Measurements from ENCODE around the gene GPR157.
A peak's percentile ranks its signal among the peaks of the same experiment; 100 is the strongest.

Gene GPR157, protein sequence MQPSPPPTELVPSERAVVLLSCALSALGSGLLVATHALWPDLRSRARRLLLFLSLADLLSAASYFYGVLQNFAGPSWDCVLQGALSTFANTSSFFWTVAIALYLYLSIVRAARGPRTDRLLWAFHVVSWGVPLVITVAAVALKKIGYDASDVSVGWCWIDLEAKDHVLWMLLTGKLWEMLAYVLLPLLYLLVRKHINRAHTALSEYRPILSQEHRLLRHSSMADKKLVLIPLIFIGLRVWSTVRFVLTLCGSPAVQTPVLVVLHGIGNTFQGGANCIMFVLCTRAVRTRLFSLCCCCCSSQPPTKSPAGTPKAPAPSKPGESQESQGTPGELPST

DNA sequence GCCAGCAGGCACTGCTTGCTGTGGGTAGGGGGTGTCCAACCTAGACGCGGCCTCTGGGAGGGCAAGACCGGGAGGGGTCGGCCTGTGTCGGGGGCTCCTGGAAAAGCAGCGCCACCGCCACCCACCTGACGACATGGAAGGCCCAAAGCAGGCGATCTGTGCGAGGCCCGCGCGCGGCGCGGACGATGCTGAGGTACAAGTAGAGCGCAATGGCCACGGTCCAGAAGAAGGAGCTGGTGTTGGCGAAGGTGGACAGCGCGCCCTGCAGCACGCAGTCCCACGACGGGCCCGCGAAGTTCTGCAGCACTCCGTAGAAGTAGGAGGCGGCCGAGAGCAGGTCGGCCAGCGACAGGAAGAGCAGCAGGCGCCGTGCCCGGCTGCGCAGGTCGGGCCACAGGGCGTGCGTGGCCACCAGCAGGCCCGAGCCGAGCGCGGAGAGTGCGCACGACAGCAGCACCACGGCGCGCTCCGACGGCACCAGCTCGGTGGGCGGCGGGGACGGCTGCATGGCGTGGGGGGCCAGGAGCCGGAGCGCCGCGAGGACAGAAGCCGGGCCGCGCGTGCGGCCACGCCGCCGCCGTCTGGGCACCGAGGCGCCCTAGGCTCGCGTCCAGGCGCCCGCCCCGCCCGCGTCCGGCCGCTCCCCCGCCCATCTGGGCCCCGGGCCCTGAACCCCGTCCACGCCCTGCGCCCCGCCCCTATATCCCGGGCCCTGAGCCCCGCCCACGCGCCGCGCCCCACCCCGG, at the start of gene GPR157:
GPR157 (minus strand) TSS at position 583 of the 746 bp plus-strand sequence; CDS start at position 508, 75 bp downstream.
- peaks cover 9% of the 10 kb centered on the region; the same call in 1 of the 2 replicates for H3K4me1 ChIP-seq (ENCODE audit: low read length)
- peak within 1 kb of the TSS; percentile 82 for H3K4me3 ChIP-seq (ENCODE audit: low read length)
- H3K9me3 ChIP-seq (ENCODE audit: insufficient read depth, low read length), result no peaks in the 10 kb centered on the region
- H3K4me2 ChIP-seq (ENCODE audit: low read length), result peak within 1 kb of the TSS; percentile 88
- H3K9ac ChIP-seq (ENCODE audit: low read length), result peak within 1 kb of the TSS; percentile 30; the same call in 1 of the 2 replicates
- peak within 1 kb of the TSS; percentile 91 for H2AFZ ChIP-seq (ENCODE audit: low read depth, low read length)
- no peaks in the 10 kb centered on the region for H4K20me1 ChIP-seq (ENCODE audit: insufficient read depth, low read length)
- H3K27ac ChIP-seq (ENCODE audit: low read length), result no peak within 1 kb of the TSS
- no peaks in the 10 kb centered on the region for H3K36me3 ChIP-seq (replicated peaks; ENCODE audit: low read depth, low read length)
- H3K27me3 ChIP-seq (ENCODE audit: low read depth, low read length), result peaks cover 7% of the 10 kb centered on the region; the same call in 1 of the 2 replicates
- H3K79me2 ChIP-seq (ENCODE audit: low read length), result no peaks in the 10 kb centered on the region
- TF ChIP-seq EZH2phosphoT487 (IDR thresholded peaks at IDR 0.05; ENCODE audit: low read depth), result no peak
- TF ChIP-seq, protein P1, sequence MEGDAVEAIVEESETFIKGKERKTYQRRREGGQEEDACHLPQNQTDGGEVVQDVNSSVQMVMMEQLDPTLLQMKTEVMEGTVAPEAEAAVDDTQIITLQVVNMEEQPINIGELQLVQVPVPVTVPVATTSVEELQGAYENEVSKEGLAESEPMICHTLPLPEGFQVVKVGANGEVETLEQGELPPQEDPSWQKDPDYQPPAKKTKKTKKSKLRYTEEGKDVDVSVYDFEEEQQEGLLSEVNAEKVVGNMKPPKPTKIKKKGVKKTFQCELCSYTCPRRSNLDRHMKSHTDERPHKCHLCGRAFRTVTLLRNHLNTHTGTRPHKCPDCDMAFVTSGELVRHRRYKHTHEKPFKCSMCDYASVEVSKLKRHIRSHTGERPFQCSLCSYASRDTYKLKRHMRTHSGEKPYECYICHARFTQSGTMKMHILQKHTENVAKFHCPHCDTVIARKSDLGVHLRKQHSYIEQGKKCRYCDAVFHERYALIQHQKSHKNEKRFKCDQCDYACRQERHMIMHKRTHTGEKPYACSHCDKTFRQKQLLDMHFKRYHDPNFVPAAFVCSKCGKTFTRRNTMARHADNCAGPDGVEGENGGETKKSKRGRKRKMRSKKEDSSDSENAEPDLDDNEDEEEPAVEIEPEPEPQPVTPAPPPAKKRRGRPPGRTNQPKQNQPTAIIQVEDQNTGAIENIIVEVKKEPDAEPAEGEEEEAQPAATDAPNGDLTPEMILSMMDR (IDR thresholded peaks at IDR 0.05; ENCODE audit: low read depth, low read length), result no peak

DNA sequence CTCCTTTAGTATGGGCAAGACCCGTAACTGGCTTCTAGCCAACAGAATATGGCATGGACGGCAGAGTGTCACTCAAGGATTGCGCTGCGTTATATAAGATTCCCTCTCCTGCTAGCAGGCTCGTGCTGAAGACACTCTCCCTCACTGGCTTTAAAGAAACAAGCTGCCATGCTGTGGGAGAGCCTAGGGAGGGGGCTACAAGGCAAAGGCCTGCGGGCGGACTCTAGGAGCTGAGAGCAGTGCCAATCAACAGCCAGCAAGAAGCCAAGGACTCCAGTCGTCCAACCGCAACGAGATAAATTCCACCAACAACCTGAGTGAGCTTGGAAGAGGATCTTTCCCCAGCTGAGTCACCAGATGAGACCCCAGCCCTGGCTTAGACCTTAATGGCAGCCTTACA, 45.9 kb upstream of the GPR157 start:
- Histone ChIP-seq H3K36me3 (replicated peaks; ENCODE audit: low read depth, low read length) (no peaks in the 10 kb centered on the region), H3K4me2 (ENCODE audit: low read length) (no peak overlapping the region)

DNA sequence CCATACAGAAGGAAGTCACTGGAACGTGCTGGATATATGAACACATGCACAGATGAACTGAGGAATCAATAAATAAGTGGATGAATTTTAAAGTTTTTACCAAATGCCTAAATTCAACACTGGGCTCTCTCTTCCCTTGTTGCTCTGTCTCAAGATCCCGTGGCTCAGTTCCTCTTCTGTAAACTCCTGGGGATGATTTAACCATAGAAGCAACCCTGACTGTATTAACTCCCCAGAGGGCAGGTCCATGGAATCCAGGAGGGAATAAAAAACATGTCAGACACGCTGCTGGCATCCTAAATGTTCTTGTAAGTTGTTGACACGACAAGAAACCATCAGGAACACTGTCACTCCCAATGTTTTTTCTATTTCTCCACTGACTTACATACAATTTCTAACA, 45.3 kb upstream of the GPR157 start:
- Histone ChIP-seq H3K9ac (ENCODE audit: low read length) (no peak overlapping the region), H4K20me1 (ENCODE audit: insufficient read depth, low read length) (no peaks in the 10 kb centered on the region), H3K4me3 (ENCODE audit: low read length) (no peak overlapping the region), H3K36me3 (replicated peaks; ENCODE audit: low read depth, low read length) (no peaks in the 10 kb centered on the region), H3K4me2 (ENCODE audit: low read length) (no peak overlapping the region), H3K4me1 (ENCODE audit: low read length) (peaks cover 11% of the 10 kb centered on the region), H3K27ac (ENCODE audit: low read length) (no peak overlapping the region), H3K9me3 (ENCODE audit: insufficient read depth, low read length) (no peaks in the 10 kb centered on the region), H3K27me3 (ENCODE audit: low read depth, low read length) (no peaks in the 10 kb centered on the region), H3K79me2 (ENCODE audit: low read length) (no peaks in the 10 kb centered on the region), H2AFZ (ENCODE audit: low read depth, low read length) (no peak overlapping the region)
- no peak for TF ChIP-seq EZH2phosphoT487 (IDR thresholded peaks at IDR 0.05; ENCODE audit: low read depth)
- TF ChIP-seq, protein P1 (IDR thresholded peaks at IDR 0.05; ENCODE audit: low read depth, low read length), result no peak

More for the DNA sequence above, 45.9 kb upstream of the GPR157 start:
- TF ChIP-seq, protein P1 (IDR thresholded peaks at IDR 0.05; ENCODE audit: low read depth, low read length), result no peak
- TF ChIP-seq EZH2phosphoT487 (IDR thresholded peaks at IDR 0.05; ENCODE audit: low read depth), result no peak
- Histone ChIP-seq H3K4me1 (ENCODE audit: low read length) (peaks cover 16% of the 10 kb centered on the region), H3K27me3 (ENCODE audit: low read depth, low read length) (no peaks in the 10 kb centered on the region), H3K9ac (ENCODE audit: low read length) (no peak overlapping the region), H4K20me1 (ENCODE audit: insufficient read depth, low read length) (no peaks in the 10 kb centered on the region), H2AFZ (ENCODE audit: low read depth, low read length) (no peak overlapping the region), H3K27ac (ENCODE audit: low read length) (no peak overlapping the region), H3K9me3 (ENCODE audit: insufficient read depth, low read length) (no peaks in the 10 kb centered on the region), H3K79me2 (ENCODE audit: low read length) (no peaks in the 10 kb centered on the region), H3K4me3 (ENCODE audit: low read length) (no peak overlapping the region)

DNA sequence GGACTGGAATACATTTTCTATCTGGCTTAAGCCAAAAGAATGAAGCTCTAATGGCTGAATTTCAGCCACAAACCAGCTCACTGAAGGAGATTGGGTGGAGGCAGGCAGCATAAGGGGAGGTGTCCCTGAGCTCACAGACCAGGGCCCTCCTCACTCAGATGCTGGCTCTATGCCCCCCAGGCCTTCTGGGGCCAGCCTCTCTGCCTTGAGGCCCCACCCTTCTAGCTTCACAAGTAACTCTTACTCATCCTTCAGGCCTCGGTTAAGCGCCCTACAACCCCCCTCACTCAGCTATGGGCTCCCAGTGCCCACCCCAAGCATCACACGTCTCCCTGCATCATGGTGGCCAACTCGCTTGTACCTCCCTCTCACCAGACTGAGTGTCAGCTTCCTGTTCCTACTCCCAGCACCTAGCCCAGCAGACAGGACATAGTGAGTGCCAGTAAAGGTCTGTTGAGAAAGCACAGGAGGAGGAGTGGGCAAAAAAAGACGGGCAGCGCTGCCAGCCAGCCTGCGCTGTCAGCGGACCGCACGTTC, 40.8 kb upstream of the GPR157 start:
- TF ChIP-seq, protein P1 (IDR thresholded peaks at IDR 0.05; ENCODE audit: low read depth, low read length), result no peak
- no peak for TF ChIP-seq EZH2phosphoT487 (IDR thresholded peaks at IDR 0.05; ENCODE audit: low read depth)
- Histone ChIP-seq H3K27ac (ENCODE audit: low read length) (no peak overlapping the region), H2AFZ (ENCODE audit: low read depth, low read length) (no peak overlapping the region), H3K9me3 (ENCODE audit: insufficient read depth, low read length) (no peaks in the 10 kb centered on the region), H3K27me3 (ENCODE audit: low read depth, low read length) (no peaks in the 10 kb centered on the region), H3K36me3 (replicated peaks; ENCODE audit: low read depth, low read length) (no peaks in the 10 kb centered on the region), H3K9ac (ENCODE audit: low read length) (no peak overlapping the region), H3K4me3 (ENCODE audit: low read length) (no peak overlapping the region), H3K4me1 (ENCODE audit: low read length) (peaks cover 13% of the 10 kb centered on the region), H3K4me2 (ENCODE audit: low read length) (no peak overlapping the region), H3K79me2 (ENCODE audit: low read length) (no peaks in the 10 kb centered on the region), H4K20me1 (ENCODE audit: insufficient read depth, low read length) (no peaks in the 10 kb centered on the region)
